HG03060 (cell line): ENCODE results near the gene QSOX2.
"Not testable (repeated sequence)": the region's sequence is repeated elsewhere in the genome, so short reads cannot be mapped to it uniquely, and the experiment has no call there.

ENCODE experiments used
- ATAC-seq: cut with Tn5 transposase; IDR thresholded peaks from one replicate; pipeline ENCODE4 v1.9.1; 2021; ENCODE audit warnings: low read depth, moderate number of reproducible peaks; ENCODE audit not compliant: unreplicated experiment

Gene QSOX2

DNA sequence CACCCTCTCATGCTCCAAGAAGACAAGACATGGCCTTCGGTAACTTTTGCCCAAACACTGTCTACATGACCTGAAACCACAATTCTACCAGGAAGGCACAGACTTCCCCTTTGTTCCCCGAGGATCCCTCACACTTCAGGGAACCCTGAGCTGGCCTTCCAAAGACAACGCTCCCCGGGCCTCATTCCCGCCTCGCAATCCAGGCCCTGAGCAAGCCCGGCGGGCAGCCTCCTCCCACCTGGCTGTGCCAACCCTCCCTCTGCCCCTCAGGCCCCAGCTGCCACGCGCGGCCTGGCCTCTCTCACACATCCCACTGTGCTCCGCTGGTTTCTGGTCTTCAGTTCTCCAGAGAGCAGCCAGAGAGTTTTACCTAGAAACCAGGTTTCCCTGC lies 7.3 kb downstream of the QSOX2 start:
- ATAC-seq: no peak

DNA sequence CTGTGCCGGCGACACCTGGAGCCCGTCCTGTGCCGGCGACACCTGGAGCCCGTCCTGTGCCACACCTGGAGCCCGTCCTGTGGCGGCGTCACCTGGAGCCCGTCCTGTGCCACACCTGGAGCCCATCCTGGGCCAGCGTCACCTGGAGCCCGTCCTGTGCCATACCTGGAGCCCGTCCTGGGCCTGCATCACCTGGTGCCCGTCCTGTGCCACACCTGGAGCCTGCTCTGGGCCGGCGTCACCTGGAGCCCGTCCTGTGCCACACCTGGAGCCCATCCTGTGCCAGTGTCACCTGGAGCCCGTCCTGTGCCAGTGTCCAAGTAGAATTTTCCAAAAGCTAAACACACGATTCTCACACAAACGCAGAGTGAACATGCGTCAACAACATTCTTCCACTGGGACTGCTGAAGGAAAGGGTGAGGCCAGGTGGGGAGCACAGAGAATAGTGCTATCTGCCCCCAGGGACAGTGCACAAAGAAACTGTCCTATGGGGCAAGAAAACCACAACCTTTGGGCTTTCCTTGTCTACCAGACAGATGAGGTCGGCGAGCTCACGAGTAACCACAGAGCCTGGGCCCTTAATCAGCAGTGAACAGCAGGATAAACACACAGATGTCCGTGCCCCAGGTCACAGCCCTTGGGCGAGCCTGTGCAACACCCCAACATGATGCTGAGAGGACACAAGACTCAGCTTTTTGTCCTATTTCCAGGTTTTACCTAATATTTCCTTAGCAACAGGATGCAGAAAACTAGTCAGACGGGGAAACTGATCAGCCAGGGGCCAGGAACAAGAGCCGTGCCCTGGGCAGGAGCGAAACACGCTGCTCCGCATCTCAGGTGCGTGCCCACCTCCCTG lies 7.9 kb downstream of the QSOX2 start:
- ATAC-seq: no peak

GRCh38 chr9:136236471-136237410 lies 8.9 kb downstream of the QSOX2 start:
- not testable (repeated sequence) for ATAC-seq

DNA sequence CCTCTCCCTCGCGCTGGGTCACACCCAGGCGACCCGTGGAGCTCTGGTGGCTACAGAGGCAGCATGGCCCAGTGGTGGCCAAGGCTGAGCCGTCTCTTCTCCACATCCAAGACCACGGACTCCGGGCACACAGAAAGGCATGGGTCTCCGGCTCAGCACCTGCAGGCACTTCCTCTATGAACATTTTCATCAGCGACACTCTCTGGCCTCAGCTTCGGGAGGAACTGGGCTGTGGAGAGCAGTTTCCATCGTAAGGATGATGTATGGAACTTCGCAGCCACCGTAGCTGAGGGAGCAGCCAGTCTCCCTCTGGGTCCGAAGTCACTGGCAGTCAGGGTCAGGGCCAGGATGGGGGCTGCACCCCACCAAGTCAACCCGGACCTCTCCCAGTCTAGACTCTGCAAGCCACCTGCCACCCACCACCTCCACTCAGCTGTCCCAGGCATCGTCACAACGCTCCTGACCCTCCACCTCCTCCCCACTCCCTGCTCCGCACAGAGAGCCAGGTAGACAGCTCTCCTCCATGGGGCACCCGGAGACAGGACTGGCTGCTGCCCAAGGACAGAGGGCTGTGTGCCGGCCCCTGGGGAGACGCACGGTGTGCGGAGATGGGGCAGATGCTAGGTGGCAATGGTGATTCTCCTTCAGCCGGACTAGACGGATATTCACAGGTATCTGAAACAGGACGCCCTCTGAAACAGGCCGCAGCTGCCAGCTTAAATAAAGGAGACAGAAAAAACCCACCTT lies 9.7 kb downstream of the QSOX2 start:
- no peak for ATAC-seq

DNA sequence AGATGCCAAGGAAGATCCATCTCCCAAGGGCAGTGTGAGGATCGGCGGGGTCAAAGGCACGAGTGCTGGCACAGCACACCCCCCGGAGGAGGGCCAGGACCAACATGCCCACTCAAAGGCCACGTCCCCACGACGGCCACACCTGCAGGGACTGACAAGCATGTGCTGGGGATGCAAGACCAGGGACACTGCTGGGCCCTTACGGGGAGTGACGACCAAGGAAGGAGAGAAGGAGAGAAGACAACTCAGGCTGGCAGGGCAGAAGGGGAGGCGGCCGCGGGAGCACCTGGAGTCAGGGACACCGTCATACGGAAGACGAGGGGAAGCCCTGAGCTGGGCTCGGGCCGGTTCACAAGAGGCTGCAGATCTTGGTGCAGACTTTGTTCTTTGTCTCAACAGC lies 10.4 kb downstream of the QSOX2 start:
- no peak for ATAC-seq

DNA sequence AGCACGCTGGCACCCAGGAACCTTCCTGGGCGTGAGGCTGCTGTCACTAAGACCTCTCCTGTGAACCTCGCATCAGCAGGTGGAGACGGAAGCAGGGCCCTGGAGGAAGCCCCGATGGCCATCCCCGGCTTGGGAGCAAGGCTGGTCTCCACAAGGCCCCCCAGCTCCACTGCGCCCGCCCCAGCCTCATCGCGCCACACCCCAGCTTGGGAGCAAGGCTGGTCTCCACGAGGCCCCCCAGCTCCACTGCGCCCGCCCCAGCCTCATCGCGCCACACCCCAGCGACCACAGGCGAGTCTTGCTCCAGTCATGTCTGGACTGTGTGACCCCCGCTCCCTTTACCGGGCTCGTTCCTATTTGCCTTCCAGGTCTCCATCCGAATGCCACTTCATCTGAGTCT lies 11.0 kb downstream of the QSOX2 start:
- no peak for ATAC-seq

DNA sequence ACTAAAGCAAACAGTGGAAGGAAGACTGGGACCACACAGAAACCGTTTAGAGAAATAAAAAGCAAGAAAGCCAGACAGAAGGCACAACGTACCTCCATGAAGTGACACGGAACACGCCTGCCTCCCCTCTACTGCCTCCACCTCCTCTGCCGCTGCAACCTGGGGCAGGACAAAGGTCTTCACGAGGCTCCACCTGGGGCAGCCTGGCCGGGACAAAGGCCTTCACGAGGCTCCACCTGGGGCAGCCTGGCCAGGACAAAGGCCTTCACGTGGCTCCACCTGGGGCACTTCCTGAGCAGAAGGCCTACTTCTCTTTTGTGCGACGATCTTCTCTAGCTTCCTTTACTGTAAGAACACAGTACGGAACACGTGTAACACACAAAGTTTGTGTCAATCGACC lies 11.7 kb downstream of the QSOX2 start:
- no peak for ATAC-seq

DNA sequence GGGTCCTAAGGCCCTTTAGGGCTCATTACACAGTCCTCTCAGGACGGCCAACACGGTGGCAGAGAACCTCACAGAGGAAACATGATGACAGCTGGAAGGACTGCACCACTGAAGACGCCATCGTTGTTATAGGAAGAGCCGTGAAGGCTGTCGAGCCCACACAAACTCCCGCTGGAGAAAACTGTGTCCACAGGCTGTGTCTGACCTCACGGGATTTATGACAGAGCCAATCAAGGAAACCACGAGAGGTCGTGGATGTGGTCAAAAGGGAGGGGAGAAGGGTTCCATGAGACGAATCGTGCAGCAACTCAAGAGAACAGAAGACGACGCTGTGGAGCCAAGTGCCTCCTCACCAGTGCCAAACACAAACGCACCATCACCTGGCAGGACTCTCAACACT lies 12.2 kb downstream of the QSOX2 start:
- ATAC-seq: no peak

DNA sequence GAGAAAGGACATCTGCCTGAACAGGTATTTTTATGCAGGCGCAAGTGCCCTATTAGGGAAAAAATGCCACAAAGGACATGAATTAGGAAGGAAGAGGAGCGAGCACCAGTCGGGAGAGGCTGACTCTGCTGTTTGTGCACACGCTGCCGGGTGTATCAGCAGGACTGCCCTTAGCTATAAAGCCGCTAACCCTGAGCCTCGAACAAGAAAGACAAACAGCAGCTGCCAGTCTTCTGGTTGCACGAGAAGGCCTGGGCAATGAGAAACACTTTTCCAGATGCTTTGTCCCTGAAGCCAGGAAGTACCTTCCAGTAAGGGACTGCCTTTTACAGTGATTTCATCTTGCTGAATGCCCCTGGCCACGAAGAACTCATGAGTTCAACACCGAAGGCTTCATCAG lies 12.6 kb downstream of the QSOX2 start:
- no peak for ATAC-seq

DNA sequence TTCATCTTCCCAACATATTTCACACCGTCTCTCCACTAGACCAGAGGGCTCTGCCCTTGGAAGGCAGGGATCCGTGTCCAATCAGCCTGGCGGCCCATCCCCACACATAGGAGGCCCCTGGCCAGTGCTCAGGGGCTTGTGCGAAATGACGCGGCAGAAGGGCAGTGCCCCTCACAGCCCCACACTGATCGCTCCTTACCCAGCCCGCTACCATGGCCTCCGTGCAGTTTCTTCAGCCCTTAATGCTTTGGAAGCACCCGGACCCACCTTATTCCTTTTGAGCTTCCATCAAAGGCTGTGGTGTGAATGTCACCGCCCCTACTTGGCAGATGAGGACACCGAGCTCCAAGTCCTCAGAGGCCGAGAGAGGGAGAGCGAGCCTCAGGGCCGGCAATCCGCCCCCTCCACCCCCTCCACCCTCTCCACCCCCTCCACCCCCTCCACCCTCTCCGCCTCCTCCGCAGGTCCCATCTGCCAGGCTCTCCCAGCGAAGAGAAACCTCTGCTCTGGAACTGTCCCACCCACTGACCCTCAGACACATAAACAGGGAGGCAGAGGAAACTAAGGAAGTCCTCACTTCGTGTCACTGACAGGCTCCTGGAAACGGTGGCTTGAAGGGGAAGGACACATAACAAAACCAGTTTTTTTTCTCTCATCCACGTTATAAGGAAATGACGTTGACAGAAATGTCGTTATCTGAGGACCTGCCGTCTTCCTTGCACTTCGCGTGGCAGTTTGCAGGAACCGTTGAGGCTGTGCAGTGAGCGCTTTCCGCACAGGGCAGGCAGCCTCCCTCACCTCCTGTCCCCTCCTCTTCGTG lies 13.9 kb downstream of the QSOX2 start:
- no peak for ATAC-seq

GRCh38 chr9:136230773-136231172 lies 14.8 kb downstream of the QSOX2 start:
- ATAC-seq: no peak

DNA sequence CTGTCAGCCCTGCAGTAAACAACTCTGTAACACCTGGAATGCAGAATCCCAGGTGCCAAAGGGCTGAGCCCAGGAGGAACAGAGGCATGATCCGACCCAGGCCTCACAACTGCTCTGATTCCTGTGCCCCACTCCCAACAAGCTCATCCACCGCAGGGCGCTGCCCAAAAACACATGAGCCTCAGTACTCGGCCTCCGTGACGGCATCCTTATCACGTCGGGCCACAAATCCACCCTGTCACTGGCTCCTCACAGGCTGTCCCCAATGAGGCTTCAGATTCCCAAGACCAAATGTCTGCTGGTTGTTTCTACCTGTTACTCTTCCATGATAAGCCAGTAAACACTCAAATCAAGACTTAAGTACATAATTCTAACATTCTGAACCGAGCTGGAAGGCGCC lies 15.2 kb downstream of the QSOX2 start:
- ATAC-seq: no peak

- ATAC-seq: no peak
These were observed 16.2 kb downstream of the QSOX2 start for GRCh38 chr9:136229096-136230065.

DNA sequence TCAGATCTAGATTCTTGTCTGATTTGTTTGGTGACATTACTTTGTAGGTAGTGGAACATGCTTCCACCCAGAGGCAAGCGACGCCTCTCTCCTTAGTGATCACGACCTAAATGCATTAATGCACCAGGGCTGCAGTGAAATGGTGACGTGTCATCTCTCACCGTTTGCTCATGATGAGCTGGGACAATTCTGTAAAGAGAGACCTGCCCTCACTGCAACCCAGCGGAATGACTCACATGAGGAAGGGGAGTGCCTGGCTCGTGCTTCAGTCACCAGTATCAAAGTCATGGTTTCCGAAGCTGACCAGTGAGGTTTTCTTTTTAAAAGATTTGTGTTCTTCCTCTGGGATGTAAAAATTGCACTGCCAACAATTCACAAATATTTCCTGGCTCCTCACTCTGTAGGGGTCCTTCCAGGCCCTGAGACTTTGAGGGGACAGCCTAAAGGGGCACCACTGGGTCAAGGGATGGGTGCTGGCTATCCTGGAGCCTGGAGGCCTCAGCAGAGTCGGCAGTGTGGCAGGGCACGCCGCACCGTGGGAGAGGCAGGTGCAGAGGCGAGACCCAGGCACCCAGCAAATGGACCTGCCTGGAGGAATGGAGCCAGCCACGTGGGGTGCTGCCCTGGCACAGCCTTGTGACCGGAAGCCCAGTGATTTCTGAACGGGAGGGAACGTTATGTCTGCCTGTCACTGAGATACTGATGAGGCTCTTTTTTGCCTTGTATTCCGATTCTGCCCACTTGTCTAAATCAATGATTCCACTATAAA lies 17.3 kb downstream of the QSOX2 start:
- ATAC-seq: no peak

DNA sequence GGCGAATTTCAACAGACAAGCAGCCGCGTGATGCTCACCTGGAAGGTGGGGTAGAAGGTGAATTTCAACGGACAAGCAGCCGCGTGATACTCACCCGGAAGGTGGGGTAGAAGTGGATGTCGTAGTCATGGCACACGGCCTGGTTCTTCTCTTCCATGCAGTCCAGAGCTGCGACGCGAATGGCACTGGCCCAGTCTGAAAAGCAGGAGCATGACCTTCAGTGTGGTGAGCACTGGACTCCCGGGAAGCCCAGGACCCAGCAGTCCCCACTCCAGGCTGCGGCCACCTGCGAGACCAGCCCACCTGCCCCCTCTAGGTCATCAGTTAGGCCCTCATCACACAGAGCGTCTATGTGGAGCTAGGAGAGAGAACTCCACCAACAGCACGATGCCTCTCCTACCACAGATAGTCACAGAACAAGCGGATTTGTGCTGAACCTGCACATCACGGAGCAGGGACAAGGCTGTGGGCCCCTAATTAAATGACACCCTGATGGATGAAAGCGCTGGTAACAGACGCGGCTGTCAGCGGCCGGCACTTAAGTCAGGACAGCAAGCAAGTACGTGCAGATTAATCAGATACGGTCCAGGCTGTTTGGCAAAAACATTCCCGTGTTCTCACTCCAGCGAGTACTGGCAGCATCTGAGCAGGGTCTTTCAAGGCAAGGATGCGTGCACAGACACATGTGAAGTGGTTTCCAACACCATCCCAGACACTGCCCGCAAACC lies 18.8 kb downstream of the QSOX2 start:
- ATAC-seq: no peak

GRCh38 chr9:136225748-136226679 lies 19.6 kb downstream of the QSOX2 start:
- ATAC-seq: no peak
